ENCODE data around the gene CNOT6.

GRCh38 chr5:180625791-180626660 lies 131.8 kb downstream of the CNOT6 start:
- TF ChIP-seq CTCF (conservative IDR thresholded peaks at IDR 0.05 in 1 of 2, IDR thresholded peaks at IDR 0.05 in 1 of 2; ENCODE audit: extremely low read depth in 1 of 2, insufficient read depth in 1 of 2, low read depth in 1 of 2, low read length in 2 of 2) (no peak), EZH2 (IDR thresholded peaks at IDR 0.05; ENCODE audit: borderline replicate concordance, low read length) (no peak)

Measured in mammary epithelial cell (primary cell).